Suprapubic skin (tissue), 4 donors: ENCODE measurements around the gene SH3PXD2B.

Source experiments
- CTCF ChIP-seq, 2 donors: fragments of 200-600 bp in 1 of 2; fragments of 450-650 bp in 1 of 2; sonication (generic) in 1 of 2; IDR thresholded peaks; one replicate each; pipeline ENCODE4 v1.5.1; 2016 to 2019; ENCODE audit warnings: antibody characterized with exemption in 2 of 2, mild to moderate bottlenecking in 1 of 2, moderate library complexity in 1 of 2
- EP300 ChIP-seq: sonication (generic); formaldehyde crosslinking; IDR thresholded peaks from one replicate; pipeline ENCODE4 v1.6.1; 2017; ENCODE audit warnings: antibody characterized with exemption
- POLR2A ChIP-seq, 2 donors: fragments of 450-650 bp; IDR thresholded peaks; one replicate each; pipeline ENCODE4 v1.6.1; 2017; ENCODE audit warnings: antibody characterized with exemption in 2 of 2, mild to moderate bottlenecking in 2 of 2, moderate library complexity in 2 of 2
- POLR2AphosphoS5 ChIP-seq, 3 donors: sonication (generic); formaldehyde crosslinking; IDR thresholded peaks; one replicate each; pipeline ENCODE4 v1.6.1; 2017; ENCODE audit warnings: antibody characterized with exemption in 3 of 3

GRCh38 chr5:172477466-172477865 is 23.1 kb upstream of the SH3PXD2B start:
- TF ChIP-seq POLR2A (IDR thresholded peaks at IDR 0.05) (no peak), CTCF (IDR thresholded peaks at IDR 0.05) (no peak), POLR2AphosphoS5 (IDR thresholded peaks at IDR 0.05) (no peak), EP300 (no peak)
